GM10248 (cell line): Measurements from ENCODE around the gene AGPAT4.

ENCODE experiments used
- CTCF ChIA-PET: fragments of 300-600 bp; sonication (Branson Sonifier 250); formaldehyde crosslinking; extraction: SDS; loops from one replicate; lab custom pipeline; 2021; ENCODE audit warnings: antibody characterized with exemption; lab: Yijun Ruan, JAX
- POLR2A ChIA-PET: fragments of 350-650 bp; sonication (Branson Sonifier 250); formaldehyde crosslinking; extraction: SDS; loops from one replicate; lab custom pipeline; 2020; ENCODE audit warnings: antibody characterized with exemption; lab: Yijun Ruan, JAX
- DNase-seq: peaks from one replicate; pipeline ENCODE4 v3.0.0; 2012; ENCODE audit errors: extremely low spot score
- CTCF ChIP-seq: IDR thresholded peaks from 2 replicates; pipeline ENCODE4 v1.5.1; 2012; ENCODE audit warnings: mild to moderate bottlenecking, low read depth; ENCODE audit errors: extremely low read depth, missing control alignments, control extremely low read depth

AGPAT4 gene

DNA sequence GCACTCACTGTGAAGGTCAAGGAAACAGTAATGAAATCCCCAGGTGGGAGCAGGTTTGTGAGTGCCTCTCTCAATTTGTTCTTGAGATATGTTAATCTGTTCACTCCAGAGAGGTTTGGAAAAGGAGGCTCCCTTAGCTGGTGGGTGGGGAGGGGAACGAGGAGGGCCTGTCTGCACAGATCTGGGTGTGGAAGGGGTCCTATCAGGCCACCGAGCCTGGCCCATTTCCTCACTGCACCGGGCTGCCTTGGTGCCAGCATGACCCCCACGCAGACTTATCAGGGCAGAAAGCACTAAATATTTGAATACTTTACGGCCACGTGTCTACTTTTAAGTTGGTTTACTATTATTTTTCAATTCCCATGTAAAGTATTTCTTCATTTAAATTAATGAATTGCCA is 8.3 kb downstream of the AGPAT4 start:
- DNase-seq: no peak
- POLR2A ChIA-PET: no interaction called here
- CTCF ChIA-PET: no interaction called here
- no peak for TF ChIP-seq CTCF

DNA sequence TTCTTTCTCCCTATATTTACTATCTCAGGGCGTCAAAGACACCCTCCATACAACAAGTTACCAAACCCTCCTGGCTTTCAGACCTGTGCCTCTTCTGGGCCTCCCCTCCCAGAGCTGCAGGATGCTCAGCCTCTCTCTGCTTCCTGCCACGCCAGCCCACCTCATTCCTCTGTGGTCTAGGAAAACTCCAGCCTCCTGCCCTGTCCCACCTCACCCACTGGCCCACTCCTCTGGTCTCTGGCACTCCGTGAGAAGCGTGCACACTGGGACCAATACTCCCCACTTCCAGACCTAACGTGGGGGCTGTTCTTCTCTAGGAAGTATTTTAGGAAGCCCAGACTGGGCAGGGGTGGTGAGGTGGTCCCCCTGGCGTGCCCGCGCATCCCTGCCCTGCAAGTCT is 9.7 kb downstream of the AGPAT4 start:
- no peak for TF ChIP-seq CTCF
- POLR2A ChIA-PET: no interaction called here
- CTCF ChIA-PET: interaction anchor here (0.8 to 1.2 kb wide), 2 partner anchors 19 to 109 kb away, joined by 3 read pairs; no protein-coding TSS in a partner anchor
- no peak for DNase-seq

GRCh38 chr6:161261816-161262215 is 12.0 kb downstream of the AGPAT4 start:
- no peak for DNase-seq
- no peak for TF ChIP-seq CTCF
- ChIA-PET CTCF (interaction anchor here (0.7 to 1.5 kb wide), 4 partner anchors 12 to 494 kb away, joined by 3 to 4 read pairs (median 3); no protein-coding TSS in a partner anchor), POLR2A (interaction anchor here (1.2 to 1.3 kb wide), 2 partner anchors 10 to 12 kb away, joined by 3 to 4 read pairs; partner anchors contain the start of gene AGPAT4)

DNA sequence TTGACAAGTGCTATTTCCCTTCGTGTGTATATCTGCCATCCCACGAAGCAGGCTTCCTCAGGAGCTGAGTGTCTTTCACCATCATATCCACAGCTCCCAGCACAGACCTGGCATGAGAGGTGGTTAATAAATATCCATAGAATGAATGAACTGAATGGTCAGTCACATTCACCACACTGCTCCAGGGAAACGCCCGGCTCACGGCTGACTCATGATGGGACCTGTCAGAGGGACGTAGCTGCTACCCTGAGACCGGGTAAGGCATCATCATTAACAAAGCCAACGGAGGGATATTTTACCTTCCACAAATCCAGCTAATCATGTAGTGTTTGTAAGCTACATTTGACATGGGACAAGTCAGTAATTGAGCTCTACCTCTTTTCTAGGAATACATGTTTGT is 12.5 kb downstream of the AGPAT4 start:
- no peak for TF ChIP-seq CTCF
- DNase-seq: no peak
- ChIA-PET CTCF (interaction anchor here (0.7 to 1.8 kb wide), 7 partner anchors 10 to 494 kb away, joined by 3 to 5 read pairs (median 3); no protein-coding TSS in a partner anchor), POLR2A (interaction anchor here (1.2 to 1.3 kb wide), 2 partner anchors 10 to 12 kb away, joined by 3 to 4 read pairs; partner anchors contain the start of gene AGPAT4)

- POLR2A ChIA-PET: no interaction called here
- no peak for DNase-seq
- no peak for TF ChIP-seq CTCF
- CTCF ChIA-PET: interaction anchor here (0.8 to 3.4 kb wide), 3 partner anchors 11 to 34 kb away, joined by 3 to 10 read pairs (median 3); partner anchors contain the start of gene AGPAT4
Measured at GRCh38 chr6:161259302-161259701, 14.6 kb downstream of the AGPAT4 start.

DNA sequence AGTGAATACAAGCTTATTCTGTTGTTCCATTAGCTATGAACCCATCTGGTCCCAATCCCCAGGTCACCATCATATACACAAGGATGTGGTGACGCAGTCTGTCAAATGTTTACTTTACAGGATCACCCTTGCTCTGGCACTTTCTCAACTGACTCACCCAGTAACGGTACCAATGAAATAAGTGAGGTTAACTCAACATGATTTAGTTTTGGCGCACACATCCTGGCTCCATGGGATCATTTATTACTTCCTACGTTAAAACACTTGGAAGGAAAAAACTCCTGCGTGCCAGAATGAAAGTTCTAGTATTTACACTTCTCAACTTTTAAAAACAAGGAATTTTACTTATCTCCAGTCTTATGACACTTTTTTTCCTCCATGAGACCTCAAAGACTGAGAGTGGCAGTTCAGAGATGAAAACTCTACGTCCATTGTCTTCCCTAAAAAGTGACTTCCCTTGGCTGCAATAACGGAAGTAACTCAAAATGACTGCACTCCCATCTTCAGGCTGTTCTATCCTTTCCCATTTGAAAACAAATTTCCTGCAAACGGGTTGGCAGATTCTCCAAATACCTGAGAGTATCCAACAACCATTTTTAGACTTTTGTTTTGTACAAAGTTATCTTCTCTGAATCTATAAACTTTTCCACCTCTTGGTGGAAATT is 15.9 kb downstream of the AGPAT4 start:
- POLR2A ChIA-PET: no interaction called here
- no peak for TF ChIP-seq CTCF
- CTCF ChIA-PET: interaction anchor here (1.0 to 3.4 kb wide), 3 partner anchors 9 to 113 kb away, joined by 3 to 10 read pairs (median 4); no protein-coding TSS in a partner anchor
- DNase-seq: no peak
